CD1c-positive myeloid dendritic cell (primary cell): ENCODE results near the gene RAPSN.

Source experiments
- DNase-seq: peaks from one replicate; pipeline ENCODE4 v3.0.0-alpha.2; 2016; ENCODE audit errors: extremely low spot score

Gene RAPSN

GRCh38 chr11:47466201-47466600, 17.3 kb upstream of the RAPSN start:
- no peak for DNase-seq

GRCh38 chr11:47464483-47464882, 15.5 kb upstream of the RAPSN start:
- no peak for DNase-seq

GRCh38 chr11:47461876-47462275, 12.9 kb upstream of the RAPSN start:
- no peak for DNase-seq

- DNase-seq: no peak
Observed at GRCh38 chr11:47460571-47461235, 11.8 kb upstream of the RAPSN start.

GRCh38 chr11:47454258-47454671, 5.3 kb upstream of the RAPSN start:
- peak; percentile 75 for DNase-seq

- DNase-seq: no peak
Observed at GRCh38 chr11:47453365-47453764, 4.4 kb upstream of the RAPSN start.

- no peak for DNase-seq
Observed at GRCh38 chr11:47451990-47452389, 3.1 kb upstream of the RAPSN start.

GRCh38 chr11:47451436-47451835, 2.5 kb upstream of the RAPSN start:
- no peak for DNase-seq

- no peak for DNase-seq
Observed at GRCh38 chr11:47449541-47449940, 605 bp upstream of the RAPSN start.

- no peak for DNase-seq
Observed at GRCh38 chr11:47447906-47448305, 1.0 kb downstream of the RAPSN start.

- no peak for DNase-seq
Observed at GRCh38 chr11:47446833-47447232, 2.1 kb downstream of the RAPSN start.

GRCh38 chr11:47445840-47446239, 3.1 kb downstream of the RAPSN start:
- no peak for DNase-seq

GRCh38 chr11:47443817-47444216, 5.1 kb downstream of the RAPSN start:
- no peak for DNase-seq

- no peak for DNase-seq
Observed at GRCh38 chr11:47443028-47443700, 5.8 kb downstream of the RAPSN start.

- no peak for DNase-seq
Observed at GRCh38 chr11:47442514-47442913, 6.4 kb downstream of the RAPSN start.

- DNase-seq: no peak
Observed at GRCh38 chr11:47441421-47441820, 7.5 kb downstream of the RAPSN start.

GRCh38 chr11:47440054-47440476, 8.9 kb downstream of the RAPSN start:
- no peak for DNase-seq

- DNase-seq: no peak
Observed at GRCh38 chr11:47438721-47439120, 10.2 kb downstream of the RAPSN start.

GRCh38 chr11:47437746-47438418, 11.1 kb downstream of the RAPSN start:
- DNase-seq: no peak

- no peak for DNase-seq
Observed at GRCh38 chr11:47437218-47437745, 11.7 kb downstream of the RAPSN start.

GRCh38 chr11:47436726-47437125, 12.2 kb downstream of the RAPSN start:
- DNase-seq: no peak

GRCh38 chr11:47435687-47436086, 13.2 kb downstream of the RAPSN start:
- no peak for DNase-seq
